Heart left ventricle (tissue), 13 donors: ENCODE data around the gene ADAMTSL1.

Experiments used
- CTCF ChIP-seq, 12 donors: fragments of 200-600 bp; sonication (generic) in 4 of 12; IDR thresholded peaks; one replicate each; pipeline versions ENCODE4 v1.5.0 to v1.8.0; 2018 to 2022; ENCODE audit warnings: antibody characterized with exemption in 12 of 12, mild to moderate bottlenecking in 5 of 12
- POLR2A ChIP-seq, 2 donors: fragments of 450-650 bp; IDR thresholded peaks; one replicate each; pipeline ENCODE4 v1.6.1; 2017; ENCODE audit warnings: antibody characterized with exemption in 2 of 2, mild to moderate bottlenecking in 2 of 2, moderate library complexity in 2 of 2
- donor health status: ischemic (EF 13 %, LVEDD 7.1; RV severe dilation, severe dysfunction).
- donor health status: DM: no; HTN: yes; CAD: no.
- donor health status: DM: no; HTN: no; CAD: no.
- donor health status: ischemic (EF 25% LVEDD 6.9; RV normal size, moderate dysfunction).
- donor health status: ischemic (EF 25% LVEDD 5.7; RV mildly dilated, moderate dysfunction).
- donor health status: ischemic (EF 35%, LVEDD 5.7; RV mildly dilated, moderate dysfunction).
- donor health status: nonischemic (EF 11% LVEDD 7.7; RV severe dilation, severe dysfunction).
- donor health status: DM: yes; HTN: yes; CAD: no.
- donor health status: PGD.
- donor health status: ischemic (EF 29% LVEDD 5.4; RV normal size, mild dysfunction).
- donor health status: nonischemic (EF 23%, LVEDD 6.1; RV moderate dilation, normal function).

GRCh38 chr9:18660001-18660400, 186.0 kb downstream of the ADAMTSL1 start:
- TF ChIP-seq CTCF (IDR thresholded peaks at IDR 0.05) (no peak), POLR2A (IDR thresholded peaks at IDR 0.05) (no peak)
